NCI-H1092 (cell line): ENCODE data around the gene KAT8.
A peak's percentile ranks its signal among the peaks of the same experiment; 100 is the strongest.
"Not testable (repeated sequence)": the region's sequence is repeated elsewhere in the genome, so short reads cannot be mapped to it uniquely, and the experiment has no call there.

Experiments
- DNase-seq: peaks from one replicate; lab custom pipeline; 2025; lab: John Stamatoyannopoulos, UW

The KAT8 gene

GRCh38 chr16:31132303-31132979 is 15.0 kb downstream of the KAT8 start:
- DNase-seq = no peak

GRCh38 chr16:31133046-31133501 is 15.6 kb downstream of the KAT8 start:
- no peak for DNase-seq

- DNase-seq = no peak
Observed at GRCh38 chr16:31134091-31134571, 16.7 kb downstream of the KAT8 start.

GRCh38 chr16:31134625-31135534 is 17.4 kb downstream of the KAT8 start:
- peak; percentile 39 for DNase-seq

GRCh38 chr16:31135535-31136286 is 18.2 kb downstream of the KAT8 start, which contains the start of gene PRSS8:
Gene PRSS8 (minus strand): TSS chr16:31135727. CDS start chr16:31135498, 229 bp downstream.
- no peak for DNase-seq

DNA sequence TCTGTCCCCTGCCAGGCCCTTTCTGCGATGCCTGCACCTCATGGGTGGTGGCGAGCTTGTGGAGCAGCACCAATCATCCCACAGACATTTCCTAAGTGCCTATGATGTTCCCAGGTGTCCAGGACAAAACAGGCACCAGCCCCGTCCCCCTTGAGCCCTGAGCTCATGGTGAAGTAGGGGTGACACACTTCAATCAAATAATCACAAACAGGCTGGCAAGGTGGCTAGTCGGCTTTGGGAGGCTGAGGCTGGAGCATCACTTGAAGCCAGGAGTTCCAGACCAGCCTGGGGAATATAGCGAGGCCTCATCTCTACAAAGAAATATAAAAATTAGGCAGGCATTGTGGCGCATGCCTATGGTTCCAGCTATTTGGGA is 18.8 kb downstream of the KAT8 start:
- no peak for DNase-seq

DNA sequence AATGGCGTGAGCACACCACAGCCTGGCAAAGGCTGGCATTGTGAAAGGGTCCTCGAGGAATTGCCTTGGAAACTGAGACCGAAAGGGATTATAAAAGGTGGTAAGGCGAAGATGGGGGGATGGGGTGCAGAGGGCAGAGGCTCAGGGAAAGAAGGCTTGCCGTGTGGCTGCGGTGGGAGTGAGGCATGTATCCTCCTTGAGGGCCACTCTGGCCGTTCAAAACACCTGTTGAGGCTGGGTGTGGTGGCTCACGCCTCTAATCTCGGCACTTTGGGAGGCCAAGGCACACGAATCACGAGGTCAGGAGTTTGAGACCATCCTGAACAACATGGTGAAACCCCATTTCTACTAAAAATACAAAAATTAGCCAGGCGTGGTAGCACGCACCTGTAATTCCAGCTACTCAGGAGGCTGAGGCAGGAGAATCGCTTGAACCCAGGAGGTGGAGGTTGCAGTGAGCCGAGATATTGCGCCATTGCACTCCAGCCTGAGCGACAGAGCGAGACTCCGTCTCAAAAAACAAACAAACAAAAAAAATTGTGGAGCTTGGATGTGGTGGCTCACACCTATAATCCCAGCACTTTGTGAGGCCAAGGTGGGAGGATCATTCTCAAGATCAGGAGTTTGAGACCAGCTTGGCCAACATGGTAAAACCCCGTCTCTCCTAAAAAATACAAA is 19.5 kb downstream of the KAT8 start:
- not testable (repeated sequence) for DNase-seq

DNA sequence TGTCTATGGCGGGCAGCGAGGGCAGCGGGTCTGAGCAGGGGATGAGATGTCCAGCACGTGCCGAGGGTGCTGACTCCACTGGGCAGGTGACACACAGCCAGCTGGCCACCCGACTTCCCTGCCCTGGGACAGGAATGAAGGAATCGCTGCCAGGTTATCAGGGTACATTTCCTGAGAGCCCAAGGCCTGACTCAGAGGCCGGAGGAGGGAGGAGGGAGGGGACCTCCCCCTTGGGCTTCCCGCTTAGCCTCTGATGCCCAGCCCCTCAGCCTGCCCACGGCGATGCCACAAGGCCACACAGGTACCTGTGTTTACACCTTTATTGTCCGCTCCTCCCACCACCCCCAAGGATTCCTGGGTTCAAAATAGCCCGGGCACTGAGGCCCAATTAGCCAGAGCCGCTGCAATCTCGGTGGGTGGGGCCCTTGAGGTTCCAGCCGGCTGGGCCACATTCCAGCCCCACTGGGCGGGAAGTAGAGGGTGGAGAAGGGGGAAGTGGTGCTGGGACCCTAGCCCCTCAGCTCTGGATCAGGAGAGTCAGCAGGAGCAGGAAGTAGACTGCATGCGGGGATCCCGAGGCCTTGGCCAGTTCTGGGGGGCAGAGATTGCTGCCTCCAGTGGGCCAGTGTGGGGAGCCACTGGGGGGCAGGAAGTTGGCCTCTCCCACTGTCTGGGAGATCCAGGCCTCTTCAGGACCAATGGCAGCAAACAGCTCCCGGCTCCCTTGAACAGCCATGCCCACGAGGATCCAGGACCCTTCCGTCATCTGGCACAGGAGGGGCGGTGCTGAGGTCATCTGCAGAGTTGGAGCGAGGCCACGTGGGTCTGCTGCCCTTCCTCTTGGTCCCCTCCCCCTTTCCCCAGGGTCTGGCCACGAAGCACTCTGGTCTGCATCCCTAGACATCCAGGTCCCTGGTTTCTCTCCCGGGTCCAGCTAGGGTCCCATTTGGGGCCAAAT is 21.4 kb downstream of the KAT8 start:
- DNase-seq = no peak

DNA sequence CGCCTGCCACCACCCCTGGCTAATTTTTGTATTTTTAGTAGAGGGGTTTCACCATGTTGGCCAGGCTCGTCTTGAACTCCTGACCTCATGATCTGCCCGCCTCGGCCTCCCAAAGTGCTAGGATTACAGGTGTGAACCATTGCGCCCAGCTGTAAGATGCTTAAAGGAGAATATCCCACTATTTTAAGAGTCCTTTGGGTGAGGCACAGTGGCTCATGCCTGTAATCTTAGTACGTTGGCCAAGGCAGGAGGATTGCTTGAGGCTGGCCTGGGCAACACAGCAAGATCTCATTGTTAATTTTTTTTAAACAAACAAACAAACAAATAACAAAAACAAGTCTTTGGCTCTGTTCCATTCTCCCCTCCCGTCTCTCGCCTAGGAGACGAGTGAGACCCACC is 23.6 kb downstream of the KAT8 start:
- DNase-seq = not testable (repeated sequence)

DNA sequence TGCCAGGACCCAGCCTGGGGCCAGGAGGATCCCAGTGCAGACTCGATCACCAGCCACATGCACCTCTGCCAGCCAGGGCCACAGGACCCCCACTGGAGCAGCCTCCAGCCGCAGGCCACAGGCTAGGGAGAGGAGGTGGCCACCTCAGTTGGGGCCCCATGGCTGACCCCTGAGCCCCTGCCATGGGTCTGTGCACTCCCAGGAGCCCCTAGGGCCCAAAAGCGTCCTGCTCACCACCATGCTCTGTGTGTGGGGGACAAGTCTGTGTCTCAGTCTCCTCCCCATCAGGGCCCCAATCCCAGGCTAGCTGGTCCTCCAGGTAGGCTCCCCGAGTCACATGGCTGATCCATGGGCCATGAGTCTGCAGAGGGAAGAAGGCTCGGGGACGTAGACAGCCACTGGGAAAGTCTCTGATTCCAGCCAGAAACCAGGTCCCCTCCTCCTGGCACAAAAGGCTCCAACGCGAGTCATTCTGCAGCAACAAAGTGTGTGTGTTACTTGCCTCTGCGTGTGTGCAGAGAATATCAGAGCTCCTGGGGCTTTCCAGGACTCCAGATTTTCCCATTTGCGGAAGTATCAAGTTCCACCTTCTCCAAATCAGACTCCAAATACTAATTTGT is 24.1 kb downstream of the KAT8 start:
- no peak for DNase-seq

- DNase-seq = peak; percentile 98
Observed at GRCh38 chr16:31142109-31143010, 24.9 kb downstream of the KAT8 start.

- no peak for DNase-seq
Observed at GRCh38 chr16:31143011-31143693, 25.7 kb downstream of the KAT8 start.

GRCh38 chr16:31143694-31144148 is 26.3 kb downstream of the KAT8 start:
- DNase-seq = no peak

DNA sequence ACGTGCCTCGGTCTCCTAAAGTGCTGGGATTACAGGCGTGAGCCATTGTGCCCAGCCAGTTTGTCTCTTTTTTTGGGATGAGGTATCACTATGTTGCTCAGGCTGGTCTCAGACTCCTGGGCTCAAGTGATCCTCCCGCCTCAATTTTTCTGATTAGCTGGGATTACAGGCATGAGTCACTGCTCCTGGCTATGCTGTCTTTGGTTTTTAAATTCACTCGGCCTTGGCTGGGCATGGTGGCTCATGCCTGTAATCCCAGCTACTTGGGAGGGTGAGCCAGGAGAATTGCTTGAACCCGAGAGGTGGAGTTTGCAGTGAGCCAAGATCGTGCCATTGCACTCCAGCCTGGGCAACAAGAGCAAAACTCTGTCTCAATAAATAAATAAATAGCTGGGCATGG is 27.0 kb downstream of the KAT8 start:
- not testable (repeated sequence) for DNase-seq

- no peak for DNase-seq
Observed at GRCh38 chr16:31145398-31145990, 28.0 kb downstream of the KAT8 start.

- no peak for DNase-seq
Observed at GRCh38 chr16:31147574-31147973, 30.1 kb downstream of the KAT8 start.

GRCh38 chr16:31148281-31148728 is 30.8 kb downstream of the KAT8 start:
- no peak for DNase-seq

DNA sequence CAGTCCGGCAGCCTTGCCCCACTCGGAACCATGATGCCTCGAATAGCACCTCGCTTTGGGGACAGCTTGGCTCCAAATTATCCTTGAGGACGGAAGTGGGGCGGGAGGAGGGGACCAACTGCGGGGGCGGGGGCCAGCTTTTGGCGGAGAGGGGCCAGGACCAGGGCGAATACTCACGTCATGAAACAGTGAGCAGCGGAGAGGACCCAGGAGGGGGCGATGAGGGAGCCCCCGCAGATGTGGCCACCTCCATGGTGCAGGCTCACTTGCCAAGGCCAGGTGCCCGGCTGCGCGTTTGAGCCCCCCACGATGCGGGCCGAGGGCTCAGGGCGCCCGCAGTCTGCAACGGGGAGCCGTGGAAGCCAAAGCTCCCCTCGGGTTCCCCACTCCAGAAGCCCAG is 31.4 kb downstream of the KAT8 start:
- no peak for DNase-seq
